Small intestine (tissue), 16 donors: ENCODE data around the gene BDKRB1. TPM values are rescaled to one million over a fixed set of nuclear protein-coding genes. Genes with fewer than 3 reads are reported as not detected.

Experiments used
- DNase-seq, 2 donors: peaks; one replicate each; pipeline versions ENCODE4 v3.0.0 to v3.0.0-alpha.2; 2013
- FAIRE-seq: peaks from 2 replicates; lab custom pipeline; 2012; peaks lifted over from hg19 to GRCh38; lab: Jason Lieb, UNC
- H3K27ac ChIP-seq, 3 donors: one replicate each; pipeline ENCODE4 v1.5.1; 2013; ENCODE audit warnings: low read length in 2 of 3, mild to moderate bottlenecking in 2 of 3, control low read depth in 1 of 3, inconsistent platforms in 1 of 3, low read depth in 1 of 3, moderate library complexity in 1 of 3
- H3K27me3 ChIP-seq, 3 donors: one replicate each; pipeline ENCODE4 v1.6.1; 2013; ENCODE audit warnings: low read length in 3 of 3, inconsistent platforms in 1 of 3; ENCODE audit not compliant: control insufficient read depth in 3 of 3, insufficient read depth in 3 of 3
- H3K36me3 ChIP-seq, 3 donors: one replicate each; pipeline ENCODE4 v1.6.1; 2013; ENCODE audit warnings: low read length in 3 of 3, inconsistent platforms in 1 of 3, low read depth in 1 of 3, mild to moderate bottlenecking in 1 of 3, moderate library complexity in 1 of 3; ENCODE audit not compliant: control insufficient read depth in 3 of 3, insufficient read depth in 2 of 3
- H3K4me1 ChIP-seq, 3 donors: one replicate each; pipeline ENCODE4 v1.6.1; 2013; ENCODE audit warnings: low read length in 2 of 3, inconsistent platforms in 1 of 3, low read depth in 1 of 3, mild to moderate bottlenecking in 1 of 3, moderate library complexity in 1 of 3; ENCODE audit not compliant: control insufficient read depth in 3 of 3, insufficient read depth in 2 of 3
- H3K4me3 ChIP-seq, 3 donors: one replicate each; pipeline ENCODE4 v1.5.1; 2013; ENCODE audit warnings: low read length in 3 of 3, control low read depth in 1 of 3, inconsistent platforms in 1 of 3, low read depth in 1 of 3, mild to moderate bottlenecking in 1 of 3, moderate library complexity in 1 of 3
- H3K9me3 ChIP-seq, 2 donors: one replicate each; pipeline ENCODE4 v1.6.1; 2013; ENCODE audit warnings: low read depth in 1 of 2, low read length in 1 of 2; ENCODE audit not compliant: control insufficient read depth in 2 of 2, insufficient read depth in 1 of 2
- WGBS, 3 donors: extraction: QIAGEN DNeasy Blood & Tissue Kit; methylation state at CpG; one replicate each; pipeline ENCODE4 v1.1.7; 2013; 5-methylcytosine and 5-hydroxymethylcytosine counted together
- long read RNA-seq, 10 donors: transcript quantifications; one replicate each; lab custom pipeline, GENCODE V29; 2026
- polyA plus RNA-seq, 4 donors: library from polyadenylated mRNA; stranded (reverse) in 3 of 4; unstranded in 1 of 4; fragments of 200-250 nt in 3 of 4; fragments of 120-200 nt in 1 of 4; gene quantifications; one replicate each; pipeline versions ENCODE4 v1.2.1 to v1.2.3, GENCODE V29; 2013
- donor health status: healthy with polysubstance abuse.
- donor health status: control.
- donor health status: control.
- donor health status: Bipolar disorder and iron deficiency.
- donor health status: healthy.

BDKRB1 gene
- polyA plus RNA-seq = 1 to 10 TPM; 1.1 to 4.3 (median 1.7) TPM
- long read RNA-seq, donor 1 = 0 reads
- long read RNA-seq, donor 2, partial matches to known transcripts = 0 of 2 reads
- long read RNA-seq, donor 2, other reads (novel, unspliced or antisense) = 0 of 2 reads
- long read RNA-seq, donor 3, partial matches to known transcripts = 0 of 1 reads
- long read RNA-seq, donor 3, other reads (novel, unspliced or antisense) = 0 of 1 reads
- long read RNA-seq, donor 4 = 0 reads
- long read RNA-seq, donor 5, partial matches to known transcripts = 0 of 1 reads
- long read RNA-seq, donor 5, other reads (novel, unspliced or antisense) = 0 of 1 reads
- long read RNA-seq, donor 6, partial matches to known transcripts = 0 of 2 reads
- long read RNA-seq, donor 6, other reads (novel, unspliced or antisense) = 0 of 2 reads
- long read RNA-seq, donor 7 = 0 reads
- long read RNA-seq, donor 8 = 0 reads
- long read RNA-seq, donor 9 = 0 reads
- long read RNA-seq, donor 10 = 0 reads

DNA sequence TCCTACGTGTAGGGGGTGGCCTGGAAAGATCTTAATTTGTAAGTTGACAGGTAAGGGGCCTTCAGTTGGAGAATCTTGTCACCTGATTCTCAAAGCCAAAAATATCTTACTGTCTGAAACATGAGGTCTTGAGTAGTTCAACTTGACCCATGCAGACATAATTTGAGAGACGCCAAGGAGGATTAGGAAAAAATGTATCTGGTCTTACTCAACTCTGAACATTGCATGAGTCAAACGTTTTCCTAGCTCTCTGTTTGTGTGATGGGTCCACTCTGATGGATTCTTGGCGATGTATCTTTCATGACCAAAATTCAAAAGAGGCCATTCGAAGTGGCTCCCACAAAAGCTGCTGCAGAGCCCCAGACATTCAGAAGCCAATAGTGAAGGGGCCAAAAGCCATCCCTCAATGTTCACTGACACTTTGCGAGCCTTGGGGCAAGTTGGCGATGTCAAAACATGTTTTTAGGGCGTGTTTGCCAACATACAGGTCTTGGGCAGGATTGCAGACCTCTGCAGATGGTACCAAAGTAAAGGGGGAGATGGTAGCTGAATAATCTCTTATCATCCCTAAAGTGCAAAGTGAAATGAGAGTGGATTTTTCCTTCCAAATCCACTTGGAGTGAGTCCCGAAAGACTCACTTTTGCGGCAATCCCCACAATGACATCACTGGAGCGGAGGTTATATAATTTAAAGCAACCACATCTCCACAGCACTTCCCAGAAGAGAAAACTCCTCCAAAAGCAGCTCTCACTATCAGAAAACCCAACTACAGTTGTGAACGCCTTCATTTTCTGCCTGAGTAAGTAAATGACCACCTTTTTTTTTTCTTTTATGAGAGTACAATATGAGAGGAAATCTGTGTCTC lies at the start of gene BDKRB1:
TSS of gene BDKRB1 (plus strand) at position 710 of the 866 bp plus-strand sequence. CDS start 7,473 bp downstream, outside the sequence.
- Histone ChIP-seq H3K9me3 (peaks cover 0 to 8% of the 10 kb centered on the region in 2 donors), H3K27ac (peak within 1 kb of the TSS in 2 of 3 donors; percentile 29 to 30), H3K27me3 (peaks cover 0 to 2% (median 0%) of the 10 kb centered on the region in 3 donors), H3K36me3 (peaks cover 0 to 5% (median 0%) of the 10 kb centered on the region in 3 donors), H3K4me1 (peaks cover 0 to 17% (median 4%) of the 10 kb centered on the region in 3 donors), H3K4me3 (no peak within 1 kb of the TSS)
- WGBS, 3 donors = 65 to 82% (median 74%) methylated on average over 12 of the region's 12 CpGs
- DNase-seq (no peak), FAIRE-seq (no peak)

DNA sequence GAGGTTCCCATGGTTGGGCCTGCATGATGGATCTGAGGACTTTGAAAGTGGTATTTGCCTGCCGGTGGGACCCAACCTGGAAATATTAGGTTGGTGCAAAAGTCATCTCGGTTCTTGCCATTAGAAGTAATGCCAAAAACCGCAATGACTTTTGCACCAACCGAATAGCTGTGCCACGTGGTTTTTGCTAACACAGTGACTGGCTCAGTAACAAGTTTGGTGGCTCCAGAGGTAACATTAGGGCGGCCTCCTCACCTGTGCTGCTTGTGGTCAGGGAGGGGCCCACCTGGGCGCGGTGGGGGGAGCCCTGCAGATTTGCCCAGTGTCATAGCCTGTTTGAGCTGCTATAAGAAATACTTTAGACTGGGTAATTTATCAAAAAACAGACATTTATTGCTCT lies 49.5 kb upstream of the BDKRB1 start:
- H3K27me3 ChIP-seq = no peaks in the 10 kb centered on the region
- peaks cover 0 to 2% of the 10 kb centered on the region in 2 donors for H3K9me3 ChIP-seq
- peak overlapping the region in 2 of 3 donors; percentile 73 to 85 for H3K27ac ChIP-seq
- DNase-seq = peak; percentile 63 to 78
- FAIRE-seq = no peak
- peak overlapping the region in 2 of 3 donors; percentile 55 to 57 for H3K4me3 ChIP-seq
- peaks cover 0 to 14% (median 0%) of the 10 kb centered on the region in 3 donors for H3K36me3 ChIP-seq
- peaks cover 3 to 52% (median 4%) of the 10 kb centered on the region in 3 donors for H3K4me1 ChIP-seq
- 20 to 41% (median 24%) methylated on average over 8 of the region's 8 CpGs for WGBS, 3 donors

DNA sequence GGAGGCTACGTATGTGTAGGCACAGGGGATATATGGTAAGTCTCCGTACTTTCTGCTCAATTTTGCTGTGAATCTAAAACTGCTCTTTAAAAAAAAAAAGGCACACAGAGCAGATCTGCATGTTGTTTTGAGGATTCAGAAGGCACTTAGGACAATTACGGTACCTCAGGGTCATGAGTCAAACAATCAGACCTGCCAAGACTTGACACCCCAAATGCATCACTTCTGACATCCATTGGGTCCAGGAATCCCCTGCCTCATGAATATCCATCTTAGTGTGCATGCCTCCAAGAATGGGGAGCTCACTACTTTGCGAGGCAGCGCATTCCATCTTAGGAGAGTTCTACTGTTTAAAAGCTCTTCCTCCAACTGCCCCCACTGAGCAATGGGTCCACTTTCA lies 48.3 kb upstream of the BDKRB1 start:
- DNase-seq = no peak
- 90 to 95% (median 93%) methylated on average over 5 of the region's 5 CpGs for WGBS, 3 donors
- H3K27me3 ChIP-seq = no peaks in the 10 kb centered on the region
- no peak overlapping the region for H3K4me3 ChIP-seq
- no peak for FAIRE-seq
- H3K27ac ChIP-seq = peak overlapping the region in 1 of 3 donors; percentile 17
- peaks cover 3 to 41% (median 4%) of the 10 kb centered on the region in 3 donors for H3K4me1 ChIP-seq
- H3K9me3 ChIP-seq = peaks cover 0 to 13% of the 10 kb centered on the region in 2 donors
- H3K36me3 ChIP-seq = peaks cover 0 to 19% (median 0%) of the 10 kb centered on the region in 3 donors

DNA sequence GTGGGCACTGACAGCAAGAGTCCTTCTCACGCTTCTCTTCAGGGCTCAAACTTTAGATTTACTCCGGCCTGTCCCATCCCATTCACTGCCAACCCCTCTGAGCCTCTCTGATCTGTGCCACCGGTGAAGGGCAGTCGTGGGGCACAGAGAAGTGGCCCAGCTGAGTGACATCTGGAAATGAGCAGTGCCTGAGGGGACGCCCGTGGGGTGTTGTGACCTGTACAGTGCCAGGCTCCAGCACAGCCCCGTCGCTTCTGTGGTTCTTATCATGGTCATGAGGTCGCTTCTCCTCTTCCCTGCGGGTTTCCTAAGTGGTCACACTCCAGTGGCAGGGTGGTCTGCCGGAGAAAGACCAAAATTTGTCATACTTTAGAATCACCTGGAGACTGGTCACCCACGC lies 47.3 kb upstream of the BDKRB1 start:
- Histone ChIP-seq H3K4me1 (peaks cover 2 to 33% (median 3%) of the 10 kb centered on the region in 3 donors), H3K4me3 (no peak overlapping the region), H3K36me3 (peaks cover 0 to 21% (median 0%) of the 10 kb centered on the region in 3 donors), H3K9me3 (peaks cover 0 to 13% of the 10 kb centered on the region in 2 donors), H3K27me3 (no peaks in the 10 kb centered on the region), H3K27ac (no peak overlapping the region)
- no peak for FAIRE-seq
- WGBS, 3 donors = 84 to 86% (median 85%) methylated on average over 11 to 12 of the region's 12 CpGs
- no peak for DNase-seq

DNA sequence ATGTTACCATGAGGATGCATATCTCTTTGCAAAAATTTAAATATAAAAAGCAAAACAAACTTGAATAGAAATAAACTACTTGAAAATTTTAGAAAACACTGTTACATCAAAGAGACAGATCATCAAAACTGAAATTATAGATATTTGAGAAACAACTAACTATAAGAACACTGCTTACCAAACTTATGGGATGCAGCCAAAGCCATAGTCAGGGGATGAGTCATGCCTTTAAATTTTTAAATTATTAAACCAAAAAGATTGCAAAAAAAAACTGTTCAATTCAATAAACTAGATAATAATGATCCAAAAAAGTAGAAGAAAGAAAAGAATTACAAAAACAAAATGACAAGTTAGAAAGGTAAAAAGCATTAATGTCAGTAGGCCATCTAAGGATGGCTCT lies 43.9 kb upstream of the BDKRB1 start:
- no peak overlapping the region for H3K27ac ChIP-seq
- H3K36me3 ChIP-seq = peaks cover 0 to 30% (median 0%) of the 10 kb centered on the region in 3 donors

DNA sequence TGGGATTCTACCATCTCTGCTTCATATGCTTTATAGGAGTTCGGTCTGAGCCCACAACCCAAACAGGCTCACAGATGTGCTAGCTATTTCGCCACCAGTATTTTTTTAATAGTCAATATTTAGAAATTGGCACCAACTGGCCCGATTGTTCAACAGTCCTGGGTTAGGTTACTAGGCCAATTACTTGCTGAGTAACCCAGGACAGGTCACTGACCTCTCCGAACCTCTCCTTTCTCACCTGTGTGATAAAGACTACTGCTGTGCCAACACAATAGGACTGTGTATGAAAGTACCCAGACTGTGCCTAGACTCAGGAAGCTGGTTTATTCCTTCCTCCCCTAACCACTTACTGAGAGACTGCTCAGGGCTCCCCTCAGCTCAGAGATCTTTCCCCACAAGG lies 43.1 kb upstream of the BDKRB1 start:
- DNase-seq (no peak), FAIRE-seq (no peak)

More for the DNA sequence above, 43.9 kb upstream of the BDKRB1 start:
- no peaks in the 10 kb centered on the region for H3K27me3 ChIP-seq
- no peak overlapping the region for H3K4me3 ChIP-seq
- DNase-seq (no peak), FAIRE-seq (no peak)
- peaks cover 0 to 13% of the 10 kb centered on the region in 2 donors for H3K9me3 ChIP-seq
- peaks cover 0 to 5% (median 0%) of the 10 kb centered on the region in 3 donors for H3K4me1 ChIP-seq

DNA sequence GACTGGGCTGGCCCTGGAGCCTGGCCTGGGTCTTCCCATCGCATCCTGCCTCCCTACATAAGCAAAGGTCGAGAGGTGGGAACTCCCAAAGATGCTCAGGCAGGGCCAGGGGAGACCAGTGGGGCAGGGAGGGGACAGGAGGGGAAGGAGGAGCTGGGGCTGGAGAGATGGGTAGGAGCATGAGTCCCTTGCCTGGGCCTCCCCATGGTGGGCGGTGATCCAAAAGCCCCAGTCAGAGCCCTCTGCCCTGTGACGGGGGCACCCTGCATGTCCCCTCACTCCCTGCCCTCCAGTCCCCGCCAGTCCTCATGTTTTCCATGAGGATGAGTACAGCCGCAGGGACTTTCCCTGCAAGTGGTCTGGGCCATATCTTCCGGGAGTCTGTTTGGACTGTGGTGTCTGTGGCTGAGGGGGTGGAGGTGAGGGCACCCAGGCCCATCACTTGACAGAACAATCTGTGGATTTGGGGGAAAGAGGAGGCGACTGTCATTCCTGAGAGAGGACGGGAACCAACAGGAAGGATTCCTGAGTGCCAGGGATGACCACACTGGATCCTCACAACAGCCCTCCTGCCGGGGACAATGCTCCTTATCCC lies 42.0 kb upstream of the BDKRB1 start:
- peaks cover 0 to 27% (median 0%) of the 10 kb centered on the region in 3 donors for H3K36me3 ChIP-seq
- peak overlapping the region in 1 of 3 donors; percentile 15 for H3K27ac ChIP-seq
- H3K4me1 ChIP-seq = peaks cover 0 to 1% (median 0%) of the 10 kb centered on the region in 3 donors
- peaks cover 0 to 13% of the 10 kb centered on the region in 2 donors for H3K9me3 ChIP-seq
- H3K4me3 ChIP-seq = no peak overlapping the region
- no peak for DNase-seq
- no peaks in the 10 kb centered on the region for H3K27me3 ChIP-seq
- no peak for FAIRE-seq
- 77 to 88% (median 79%) methylated on average over 10 of the region's 10 CpGs for WGBS, 3 donors

More for the DNA sequence above, 43.1 kb upstream of the BDKRB1 start:
- peaks cover 0 to 5% (median 0%) of the 10 kb centered on the region in 3 donors for H3K4me1 ChIP-seq
- H3K27ac ChIP-seq = no peak overlapping the region
- WGBS, 3 donors = 84 to 86% (median 85%) methylated on average over 4 of the region's 4 CpGs
- no peaks in the 10 kb centered on the region for H3K27me3 ChIP-seq
- H3K36me3 ChIP-seq = peaks cover 0 to 33% (median 0%) of the 10 kb centered on the region in 3 donors
- peaks cover 0 to 13% of the 10 kb centered on the region in 2 donors for H3K9me3 ChIP-seq
- H3K4me3 ChIP-seq = no peak overlapping the region
